HG03135 (cell line): ENCODE measurements around the gene DYSF.
A peak's percentile ranks its signal among the peaks of the same experiment; 100 is the strongest.

Experiments used
- ATAC-seq: cut with Tn5 transposase; IDR thresholded peaks from one replicate; pipeline ENCODE4 v1.9.1; 2021; ENCODE audit warnings: mild to moderate bottlenecking, moderate library complexity; ENCODE audit not compliant: unreplicated experiment

Gene DYSF

GRCh38 chr2:71498261-71498701 is 44.9 kb downstream of the DYSF start:
- ATAC-seq = no peak

GRCh38 chr2:71499691-71500090 is 46.3 kb downstream of the DYSF start:
- no peak for ATAC-seq

- ATAC-seq = no peak
These were observed 47.2 kb downstream of the DYSF start for GRCh38 chr2:71500426-71501079.

- no peak for ATAC-seq
These were observed 49.8 kb downstream of the DYSF start for GRCh38 chr2:71502941-71503738.

GRCh38 chr2:71503837-71504236 is 50.5 kb downstream of the DYSF start:
- ATAC-seq = no peak

- ATAC-seq = no peak
These were observed 51.2 kb downstream of the DYSF start for GRCh38 chr2:71504611-71505010.

GRCh38 chr2:71505086-71505769 is 51.9 kb downstream of the DYSF start:
- ATAC-seq = no peak

- no peak for ATAC-seq
These were observed 52.4 kb downstream of the DYSF start for GRCh38 chr2:71505770-71506140.

- ATAC-seq = no peak
These were observed 53.1 kb downstream of the DYSF start for GRCh38 chr2:71506222-71507153.

- ATAC-seq = no peak
These were observed 54.1 kb downstream of the DYSF start for GRCh38 chr2:71507476-71507875.

- ATAC-seq = peak; percentile 73
These were observed 56.9 kb downstream of the DYSF start for GRCh38 chr2:71510196-71510807.

- no peak for ATAC-seq
These were observed 57.6 kb downstream of the DYSF start for GRCh38 chr2:71510938-71511337.

- no peak for ATAC-seq
These were observed 58.4 kb downstream of the DYSF start for GRCh38 chr2:71511776-71512175.

GRCh38 chr2:71512386-71512785 is 59.0 kb downstream of the DYSF start:
- ATAC-seq = no peak

- no peak for ATAC-seq
These were observed 59.7 kb downstream of the DYSF start for GRCh38 chr2:71513096-71513495.

- ATAC-seq = no peak
These were observed 60.4 kb downstream of the DYSF start for GRCh38 chr2:71513721-71514120.

GRCh38 chr2:71516253-71516888 is 63.0 kb downstream of the DYSF start:
- no peak for ATAC-seq

GRCh38 chr2:71517851-71518250 is 64.5 kb downstream of the DYSF start:
- ATAC-seq = no peak

- no peak for ATAC-seq
These were observed 68.1 kb downstream of the DYSF start for GRCh38 chr2:71521436-71521950.

- no peak for ATAC-seq
These were observed 71.1 kb downstream of the DYSF start for GRCh38 chr2:71524476-71524875.
